ENCODE data around the gene ZNF768. TPM values are rescaled to one million over a fixed set of nuclear protein-coding genes. Genes with fewer than 3 reads are reported as not detected.

ZNF768 gene
- total RNA-seq: 13.7 and 14.6 TPM in 2 replicates

DNA sequence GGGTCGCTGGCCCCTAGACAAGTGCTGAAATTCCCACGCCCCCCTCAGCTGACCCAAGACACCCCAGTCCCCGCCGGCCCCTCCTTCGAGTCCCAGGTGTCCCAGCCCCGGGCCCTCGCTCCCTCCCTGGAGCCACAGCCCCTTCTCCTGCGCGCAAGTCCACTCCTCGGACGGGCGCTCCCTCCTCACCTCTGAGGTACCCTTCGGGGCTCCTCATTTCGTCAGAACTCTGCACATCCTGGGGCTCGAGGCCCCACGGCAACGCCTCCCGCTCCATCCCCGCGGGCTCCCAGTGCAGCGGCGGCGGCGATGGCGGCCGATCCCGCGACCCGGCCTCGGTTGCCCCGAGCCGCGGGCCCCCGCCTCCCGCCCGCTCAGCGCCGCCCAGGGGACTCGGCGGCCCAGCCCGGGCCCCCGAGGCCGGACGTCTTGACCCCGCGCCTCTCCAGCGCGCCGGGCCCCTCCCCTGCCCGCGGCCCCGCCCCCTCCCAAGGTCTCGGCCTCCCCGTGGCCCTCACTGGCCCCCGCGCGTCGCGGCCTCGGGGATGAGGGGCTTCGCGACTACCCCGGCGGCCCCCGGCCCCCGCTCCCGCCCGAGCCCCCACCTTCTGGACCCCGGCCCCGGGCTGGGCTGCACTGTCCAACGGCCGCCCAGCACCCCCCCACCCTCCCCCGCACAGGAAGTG is at the start of gene ZNF768:
Gene ZNF768, minus strand, starts transcription at position 430 of the 686 bp plus-strand sequence. Its CDS starts 153 bp downstream, at position 277.
- peak within 1 kb of the TSS; percentile 54 for H3K27ac Mint-ChIP-seq
- intact Hi-C loops (cut with micrococcal nuclease): loop anchor here (2.0 to 5.0 kb wide), 3 partner anchors 61 to 173 kb away; partner anchors contain the start of genes SRCAP and ZNF785
- DNase-seq (ENCODE audit: low spot score): no peak

DNA sequence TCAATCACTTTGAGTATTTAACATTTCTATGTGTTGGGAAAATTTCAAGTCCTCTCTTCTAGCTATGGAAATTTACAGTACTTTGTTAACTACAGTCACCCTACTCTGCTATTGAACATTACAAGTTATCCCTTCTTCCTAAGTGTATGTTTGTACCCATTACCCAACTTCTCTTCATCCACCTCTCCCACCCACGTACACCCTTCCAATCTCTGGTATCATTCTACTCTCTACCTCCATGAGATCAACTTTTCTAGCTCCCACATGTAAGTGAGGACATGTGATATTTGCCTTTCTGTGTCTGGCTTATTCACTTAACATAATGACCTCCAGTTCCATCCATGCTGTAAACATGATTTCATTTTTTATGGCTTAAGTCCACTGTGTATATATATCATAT is 48.3 kb upstream of the ZNF768 start:
- intact Hi-C loops (cut with micrococcal nuclease): no loop called here

More for the DNA sequence above, at the start of gene ZNF768:
- peaks cover 14% of the 10 kb centered on the region for H3K36me3 Mint-ChIP-seq (ENCODE audit: low read depth)
- H3K9me3 Mint-ChIP-seq: no peaks in the 10 kb centered on the region
- no peaks in the 10 kb centered on the region for H3K27me3 Mint-ChIP-seq (ENCODE audit: insufficient read depth)
- H3K4me1 Mint-ChIP-seq (ENCODE audit: low read depth): peaks cover 44% of the 10 kb centered on the region
- H3K4me3 Mint-ChIP-seq: peak within 1 kb of the TSS; percentile 85

DNA sequence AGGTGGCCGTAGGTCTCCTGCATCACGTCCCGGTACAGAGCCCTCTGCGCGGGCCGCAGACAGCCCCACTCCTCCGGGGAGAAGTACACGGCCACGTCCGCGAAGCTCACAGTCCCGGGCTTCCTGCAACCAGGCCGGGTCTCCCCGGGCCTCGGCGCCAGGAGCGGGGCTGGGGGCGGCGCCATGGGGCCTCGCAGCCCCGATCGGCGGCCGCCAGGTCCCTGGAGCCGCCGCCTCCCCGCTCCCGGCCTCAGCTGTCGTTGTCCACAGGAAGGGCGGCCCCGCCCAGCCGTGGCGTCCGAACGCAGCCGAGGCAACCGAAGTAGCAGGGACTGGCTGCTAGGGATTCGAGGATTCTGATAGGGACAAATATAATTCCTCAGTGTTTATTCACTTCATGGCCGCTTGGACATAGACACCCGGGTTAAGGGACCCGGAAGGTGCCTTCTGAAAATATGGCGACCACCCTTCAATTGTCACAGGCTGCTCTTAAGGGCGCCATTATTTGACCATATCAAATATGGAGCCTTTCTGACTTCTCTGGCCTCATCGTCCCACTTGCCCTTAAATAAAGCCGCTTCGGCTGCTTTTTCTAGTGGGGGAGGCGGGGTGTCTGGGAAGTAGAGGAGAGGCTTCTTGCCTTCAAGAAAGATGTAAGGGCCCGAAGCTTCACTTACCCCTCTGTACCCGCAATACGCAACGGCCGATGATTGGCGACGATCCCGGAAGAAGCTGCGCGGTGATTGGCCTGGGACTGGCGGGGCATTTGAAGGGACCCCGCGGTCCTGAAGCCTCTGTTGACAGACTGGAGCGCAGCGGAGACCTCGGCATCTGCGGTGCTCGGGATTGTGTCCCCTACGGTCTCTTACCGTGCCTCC is 45.3 kb upstream of the ZNF768 start, which contains the start of gene ZNF688:
Gene ZNF688, minus strand, starts transcription at position 270 of the 878 bp plus-strand sequence. Its CDS starts 85 bp downstream, at position 185.
- H3K4me3 Mint-ChIP-seq: peak within 1 kb of the TSS; percentile 93
- H3K36me3 Mint-ChIP-seq (ENCODE audit: low read depth): peaks cover 9% of the 10 kb centered on the region
- H3K27me3 Mint-ChIP-seq (ENCODE audit: insufficient read depth): no peaks in the 10 kb centered on the region
- H3K9me3 Mint-ChIP-seq: no peaks in the 10 kb centered on the region
- H3K4me1 Mint-ChIP-seq (ENCODE audit: low read depth): peaks cover 59% of the 10 kb centered on the region
- DNase-seq (ENCODE audit: low spot score): peak; percentile 93
- H3K27ac Mint-ChIP-seq: peak within 1 kb of the TSS; percentile 90
- intact Hi-C loops (cut with micrococcal nuclease): loop anchor here (1.0 kb wide), 11 partner anchors 13 to 141 kb away; partner anchors contain the start of genes DCTPP1, ITGAL, PRR14 and ZNF689

More for the DNA sequence above, 48.3 kb upstream of the ZNF768 start:
- Mint-ChIP-seq H3K4me3 (peak overlapping the region; percentile 43), H3K36me3 (ENCODE audit: low read depth) (peaks cover 13% of the 10 kb centered on the region), H3K4me1 (ENCODE audit: low read depth) (peaks cover 41% of the 10 kb centered on the region), H3K9me3 (no peaks in the 10 kb centered on the region), H3K27ac (peak overlapping the region; percentile 20), H3K27me3 (ENCODE audit: insufficient read depth) (no peaks in the 10 kb centered on the region)
- DNase-seq (ENCODE audit: low spot score): no peak

DNA sequence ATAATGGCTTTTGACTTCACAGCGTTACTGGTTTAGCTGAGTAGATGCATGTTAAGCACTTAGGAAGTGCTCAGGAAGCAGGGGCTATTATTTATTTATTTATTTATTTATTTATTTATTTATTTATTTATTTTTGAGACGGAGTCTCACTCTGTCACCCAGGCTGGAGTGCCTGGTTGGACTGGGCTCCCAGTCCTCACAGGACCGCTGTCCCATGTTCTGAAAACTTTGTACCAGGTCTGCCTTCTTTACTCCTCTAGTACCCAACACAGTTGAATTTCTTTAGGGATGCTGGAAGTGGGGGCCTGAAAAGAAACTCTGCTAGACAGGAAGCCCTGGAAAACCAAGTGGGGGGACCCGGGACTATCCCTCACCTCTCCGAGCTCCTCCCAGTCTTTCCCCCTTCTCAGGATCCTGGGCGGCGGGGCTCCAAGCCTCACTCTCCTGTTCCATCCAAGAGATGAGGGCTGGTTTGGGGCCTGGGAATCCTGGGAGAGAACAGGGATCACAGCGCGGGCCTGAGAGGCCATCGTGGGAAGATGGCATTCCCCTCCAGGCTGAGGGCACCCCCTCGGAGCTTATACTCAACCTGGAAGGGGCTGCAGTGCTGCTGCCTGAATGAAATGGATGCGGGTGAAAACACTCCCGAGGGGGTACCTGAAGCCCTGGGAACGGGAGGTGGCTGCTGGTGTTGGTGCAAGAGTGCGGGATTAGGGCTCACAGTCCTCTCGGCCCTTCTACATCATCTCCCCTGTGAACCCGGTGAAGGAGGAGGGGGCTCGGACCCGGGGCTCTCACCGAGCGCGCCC is 44.5 kb upstream of the ZNF768 start:
- H3K4me1 Mint-ChIP-seq (ENCODE audit: low read depth): peaks cover 65% of the 10 kb centered on the region
- no peaks in the 10 kb centered on the region for H3K9me3 Mint-ChIP-seq
- peak overlapping the region; percentile 81 for H3K4me3 Mint-ChIP-seq
- peaks cover 9% of the 10 kb centered on the region for H3K36me3 Mint-ChIP-seq (ENCODE audit: low read depth)
- DNase-seq (ENCODE audit: low spot score): no peak
- peak overlapping the region; percentile 87 for H3K27ac Mint-ChIP-seq
- no peaks in the 10 kb centered on the region for H3K27me3 Mint-ChIP-seq (ENCODE audit: insufficient read depth)
- intact Hi-C loops (cut with micrococcal nuclease): loop anchor here (1.0 kb wide), 1 partner anchor 99 kb away; the partner anchor contains the start of gene ITGAL

DNA sequence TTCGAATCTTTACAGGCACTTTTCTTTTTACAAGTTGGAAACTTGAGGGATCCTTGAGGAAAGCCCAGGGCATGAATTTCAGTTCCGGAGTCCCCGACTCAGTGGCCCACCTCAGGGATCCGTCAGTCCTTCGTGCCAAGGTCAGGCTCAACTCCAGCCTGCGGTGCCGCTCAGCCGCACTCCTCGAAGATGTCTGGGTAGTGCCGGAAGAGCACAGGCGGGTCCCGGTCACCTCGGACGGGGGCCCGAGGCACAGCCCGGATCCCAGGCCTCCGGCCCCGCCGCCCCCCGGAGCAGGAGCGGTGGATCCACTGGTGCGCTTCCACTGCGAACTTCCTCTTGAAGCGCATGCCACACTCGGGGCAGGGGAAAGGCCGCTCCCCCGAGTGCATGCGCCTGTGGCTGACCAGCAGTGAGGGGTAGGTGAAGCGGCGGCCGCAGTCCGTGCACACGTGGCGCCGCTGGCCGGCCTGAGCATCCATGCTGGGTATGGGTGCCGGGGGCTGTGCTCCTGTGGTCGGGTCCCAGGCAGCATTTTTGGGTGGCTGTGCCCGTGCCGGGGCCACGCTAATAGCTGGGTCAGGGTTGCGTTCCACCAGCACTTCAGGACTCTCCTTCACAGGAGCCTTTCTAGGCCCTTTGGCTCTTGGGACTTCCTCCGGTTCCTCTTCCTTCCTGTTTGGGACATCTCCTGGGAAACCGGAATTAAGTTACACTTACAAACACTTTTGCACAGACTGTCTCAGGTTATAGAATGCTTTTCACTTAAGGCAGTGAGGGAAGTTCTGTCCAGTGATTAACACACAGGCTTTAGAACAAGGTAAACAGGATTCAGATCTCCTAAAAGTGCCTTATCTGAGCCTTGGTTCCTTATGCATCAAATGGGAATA is 43.6 kb upstream of the ZNF768 start:
- H3K27ac Mint-ChIP-seq: peak overlapping the region; percentile 7
- no peak for DNase-seq (ENCODE audit: low spot score)
- peak overlapping the region; percentile 81 for H3K4me3 Mint-ChIP-seq
- intact Hi-C loops (cut with micrococcal nuclease): no loop called here
- H3K36me3 Mint-ChIP-seq (ENCODE audit: low read depth): peaks cover 9% of the 10 kb centered on the region
- H3K9me3 Mint-ChIP-seq: no peaks in the 10 kb centered on the region
- peaks cover 57% of the 10 kb centered on the region for H3K4me1 Mint-ChIP-seq (ENCODE audit: low read depth)
- H3K27me3 Mint-ChIP-seq (ENCODE audit: insufficient read depth): no peaks in the 10 kb centered on the region

DNA sequence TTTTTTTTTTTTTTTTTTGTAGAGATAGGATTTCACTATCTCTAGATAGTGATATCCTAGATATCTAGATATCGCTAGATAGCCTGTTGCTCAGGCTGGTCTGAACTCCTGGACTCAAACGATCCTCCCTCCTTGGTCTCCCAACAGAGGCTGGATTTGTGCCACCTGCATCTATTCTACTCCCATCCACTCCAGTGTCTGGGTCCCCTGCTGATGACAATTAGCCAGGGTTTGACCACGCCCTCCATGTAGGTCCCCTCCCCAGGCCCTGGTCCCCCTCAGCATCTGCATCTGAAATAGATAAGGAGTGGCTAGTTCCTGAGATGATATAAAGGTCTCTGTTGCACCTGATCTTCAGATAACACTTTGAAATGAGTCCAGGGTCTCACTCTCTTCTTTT is 42.9 kb upstream of the ZNF768 start:
- Mint-ChIP-seq H3K36me3 (ENCODE audit: low read depth) (peaks cover 6% of the 10 kb centered on the region), H3K4me3 (peak overlapping the region; percentile 26), H3K9me3 (no peaks in the 10 kb centered on the region), H3K27ac (peak overlapping the region; percentile 97), H3K27me3 (ENCODE audit: insufficient read depth) (no peaks in the 10 kb centered on the region), H3K4me1 (ENCODE audit: low read depth) (peaks cover 51% of the 10 kb centered on the region)
- no peak for DNase-seq (ENCODE audit: low spot score)
- intact Hi-C loops (cut with micrococcal nuclease): no loop called here

DNA sequence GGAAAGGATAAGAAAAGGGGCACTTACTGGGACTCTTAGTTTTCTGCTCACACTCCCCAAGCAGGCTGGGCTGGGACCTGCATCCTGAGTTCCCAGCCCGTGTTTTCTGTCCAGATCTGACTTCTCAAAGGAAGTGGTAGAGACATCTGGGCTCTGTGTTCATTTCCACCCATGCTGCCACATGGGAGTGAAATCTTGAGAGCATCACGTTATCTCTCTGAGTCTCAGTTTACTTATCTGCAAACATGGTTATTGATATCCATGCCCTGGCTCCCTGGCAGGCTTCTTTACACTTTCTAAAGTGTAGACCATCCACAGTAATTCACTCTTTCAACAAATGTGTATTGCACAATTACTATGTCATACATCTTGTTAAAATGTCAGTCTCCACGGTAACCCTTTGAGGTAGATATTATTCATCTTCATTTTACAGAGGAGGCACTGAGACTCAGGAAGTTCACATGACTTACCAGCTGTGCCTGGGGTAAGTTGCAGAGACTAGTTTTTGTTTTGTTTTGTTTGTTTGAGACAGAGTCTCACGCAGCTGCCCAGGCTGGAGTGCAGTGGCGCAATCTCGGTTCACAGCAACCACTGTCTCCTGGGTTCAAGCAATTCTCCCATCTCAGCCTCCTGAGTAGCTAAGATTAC is 41.7 kb upstream of the ZNF768 start:
- H3K36me3 Mint-ChIP-seq (ENCODE audit: low read depth): peaks cover 6% of the 10 kb centered on the region
- intact Hi-C loops (cut with micrococcal nuclease): loop anchor here (1.0 kb wide), 4 partner anchors 10 to 138 kb away; partner anchors contain the start of genes DCTPP1, FBRS and ZNF764
- peaks cover 47% of the 10 kb centered on the region for H3K4me1 Mint-ChIP-seq (ENCODE audit: low read depth)
- peak overlapping the region; percentile 97 for H3K27ac Mint-ChIP-seq
- DNase-seq (ENCODE audit: low spot score): peak; percentile 59
- H3K4me3 Mint-ChIP-seq: peak overlapping the region; percentile 79
- H3K9me3 Mint-ChIP-seq: no peaks in the 10 kb centered on the region
- H3K27me3 Mint-ChIP-seq (ENCODE audit: insufficient read depth): no peaks in the 10 kb centered on the region

DNA sequence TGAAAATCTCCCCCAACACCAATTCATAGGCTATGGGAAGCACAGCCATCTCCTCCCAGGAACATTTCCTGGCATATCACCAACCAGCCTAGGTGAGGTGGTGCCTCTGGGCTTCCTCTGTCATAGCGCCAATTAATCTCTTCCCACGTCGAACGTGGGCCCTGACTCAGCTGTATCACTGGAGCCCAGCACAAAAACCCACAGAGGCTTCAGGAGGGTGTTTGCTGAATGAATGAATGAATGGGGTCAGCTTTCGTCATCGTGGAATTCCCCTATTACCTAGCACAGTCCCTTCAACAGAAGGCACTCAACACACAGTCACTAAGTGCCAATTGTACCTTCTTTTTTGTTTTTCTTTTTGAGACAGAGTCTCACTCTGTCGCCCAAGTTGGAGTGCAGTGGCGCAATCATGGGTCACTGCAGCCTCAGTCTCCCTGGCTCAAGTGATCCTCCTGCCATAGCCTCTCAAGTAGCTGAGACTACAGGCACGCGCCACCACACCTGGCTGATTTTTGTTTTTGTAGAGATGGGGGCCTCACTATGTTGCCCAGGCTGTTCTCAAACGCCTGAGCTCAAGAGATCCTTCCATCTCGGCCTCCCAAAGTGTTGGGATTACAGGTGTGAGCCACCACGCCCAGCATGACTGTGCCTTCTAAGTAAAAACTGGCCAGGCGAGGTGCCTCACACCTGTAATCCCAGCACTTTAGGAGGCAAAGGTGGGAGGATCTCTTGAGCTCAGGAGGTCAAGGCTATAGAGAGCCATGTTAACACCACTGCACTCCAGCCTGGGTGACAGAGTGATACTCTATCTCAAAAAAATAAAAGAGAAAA is 41.0 kb upstream of the ZNF768 start:
- Mint-ChIP-seq H3K27ac (peak overlapping the region; percentile 97), H3K4me3 (peak overlapping the region; percentile 79)
- peak; percentile 66 for DNase-seq (ENCODE audit: low spot score)

DNA sequence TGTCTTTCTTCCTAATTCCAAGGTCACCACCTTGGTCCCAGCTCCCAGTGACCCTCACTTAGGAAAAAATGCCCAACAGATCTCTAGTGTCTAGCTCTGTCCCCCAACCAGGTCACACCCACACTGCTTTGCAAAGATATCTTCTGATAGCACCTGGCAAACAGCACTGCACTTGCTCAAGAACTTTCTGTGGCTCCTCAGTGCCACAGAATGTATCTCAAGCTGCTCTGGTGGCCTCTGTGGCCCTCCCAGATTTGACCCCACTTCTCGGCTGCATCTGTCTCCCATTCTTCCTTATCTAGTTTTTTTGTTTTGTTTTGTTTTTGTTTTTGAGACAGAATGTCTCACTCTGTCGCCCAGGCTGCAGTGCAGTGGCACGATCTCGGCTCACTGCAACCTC is 40.2 kb upstream of the ZNF768 start:
- Mint-ChIP-seq H3K27ac (peak overlapping the region; percentile 96), H3K9me3 (no peaks in the 10 kb centered on the region), H3K36me3 (ENCODE audit: low read depth) (peaks cover 2% of the 10 kb centered on the region), H3K4me1 (ENCODE audit: low read depth) (peaks cover 39% of the 10 kb centered on the region), H3K27me3 (ENCODE audit: insufficient read depth) (no peaks in the 10 kb centered on the region), H3K4me3 (no peak overlapping the region)
- no peak for DNase-seq (ENCODE audit: low spot score)
- intact Hi-C loops (cut with micrococcal nuclease): no loop called here

More for the DNA sequence above, 41.0 kb upstream of the ZNF768 start:
- Mint-ChIP-seq H3K27me3 (ENCODE audit: insufficient read depth) (no peaks in the 10 kb centered on the region), H3K9me3 (no peaks in the 10 kb centered on the region), H3K36me3 (ENCODE audit: low read depth) (peaks cover 6% of the 10 kb centered on the region), H3K4me1 (ENCODE audit: low read depth) (peaks cover 43% of the 10 kb centered on the region)
- intact Hi-C loops (cut with micrococcal nuclease): no loop called here

DNA sequence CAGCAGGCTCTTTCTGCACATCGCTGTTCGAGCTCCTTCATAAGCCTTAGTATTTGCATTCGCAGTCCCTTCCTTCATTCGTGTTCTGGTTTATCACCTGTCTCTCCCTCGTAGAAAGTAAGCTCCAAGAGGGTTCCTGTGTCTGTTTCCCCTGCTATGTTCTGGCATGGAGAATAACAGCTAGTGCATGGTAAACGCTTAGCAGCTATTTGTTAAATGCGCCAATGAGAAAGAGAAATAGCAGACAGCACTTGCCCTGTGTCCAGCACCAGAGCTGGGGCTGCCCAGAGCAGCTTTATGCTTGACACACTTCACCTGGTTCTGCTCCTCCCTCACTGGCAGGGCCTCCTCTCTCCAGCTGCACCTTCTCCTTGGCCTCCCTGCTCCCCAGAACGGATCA is 39.6 kb upstream of the ZNF768 start:
- H3K4me1 Mint-ChIP-seq (ENCODE audit: low read depth): peaks cover 43% of the 10 kb centered on the region
- no peak overlapping the region for H3K4me3 Mint-ChIP-seq
- peaks cover 2% of the 10 kb centered on the region for H3K36me3 Mint-ChIP-seq (ENCODE audit: low read depth)
- intact Hi-C loops (cut with micrococcal nuclease): no loop called here
- H3K27me3 Mint-ChIP-seq (ENCODE audit: insufficient read depth): no peaks in the 10 kb centered on the region
- H3K27ac Mint-ChIP-seq: peak overlapping the region; percentile 27
- no peaks in the 10 kb centered on the region for H3K9me3 Mint-ChIP-seq
- no peak for DNase-seq (ENCODE audit: low spot score)
